ENCODE data around the gene DAZAP2.

DAZAP2 gene

GRCh38 chr12:51238510-51239334 is at the start of gene DAZAP2:
DAZAP2 (plus strand) TSS chr12:51238826; CDS start chr12:51238908, 82 bp downstream.
- in situ Hi-C loops (cut with MboI; ENCODE audit: low sequenced_read_pairs): no loop called here

DNA sequence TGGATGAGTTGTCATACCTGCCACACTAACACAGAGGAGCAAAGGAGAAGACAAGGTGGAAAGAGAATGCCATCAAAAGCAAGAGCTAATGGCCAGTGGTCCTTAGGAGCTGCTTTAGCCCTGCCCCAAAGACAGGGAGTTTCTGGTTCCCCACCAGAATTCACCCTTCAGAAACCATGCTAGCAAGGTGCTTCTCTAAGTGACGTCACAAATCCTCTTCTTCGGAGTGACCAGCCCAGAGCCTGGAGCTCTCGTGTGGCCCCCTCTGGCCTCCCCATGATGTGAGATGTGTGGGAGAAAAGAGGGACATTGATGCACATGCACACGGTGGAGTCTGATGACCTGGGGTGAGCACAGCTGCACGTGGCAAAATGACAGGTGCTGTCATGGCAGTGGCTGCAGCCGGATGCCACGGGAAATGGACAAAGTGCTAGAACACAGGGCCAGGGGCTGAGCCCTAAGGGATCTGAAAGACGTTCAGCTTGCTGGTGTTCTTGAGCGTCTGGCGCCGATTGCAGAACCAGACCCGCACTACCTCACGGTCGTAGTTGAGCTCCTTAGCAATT is 48.8 kb upstream of the DAZAP2 start:
- in situ Hi-C loops (cut with MboI; ENCODE audit: low sequenced_read_pairs): no loop called here

DNA sequence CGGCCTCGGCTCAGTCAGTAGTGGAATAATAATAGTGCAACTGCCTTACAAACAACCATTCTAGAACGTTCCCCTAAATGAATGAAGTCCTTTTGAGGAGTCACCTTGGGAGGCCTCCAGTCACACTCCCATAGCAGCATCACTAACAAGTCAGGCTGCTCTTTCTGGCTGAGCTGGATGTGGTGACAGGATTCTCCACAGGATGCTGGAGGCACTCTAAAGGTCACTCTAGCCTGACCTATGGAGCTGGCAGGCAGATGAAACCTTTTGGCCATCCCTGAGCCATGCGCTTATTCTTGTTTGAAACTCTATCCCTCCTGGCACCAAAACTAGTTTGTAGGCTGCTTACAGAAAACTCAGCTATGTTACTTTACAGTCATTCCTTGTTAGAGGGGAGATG is 47.8 kb upstream of the DAZAP2 start:
- in situ Hi-C loops (cut with MboI; ENCODE audit: low sequenced_read_pairs): no loop called here

GRCh38 chr12:51191516-51192283 is 46.9 kb upstream of the DAZAP2 start:
- in situ Hi-C loops (cut with MboI; ENCODE audit: low sequenced_read_pairs): no loop called here

- in situ Hi-C loops (cut with MboI; ENCODE audit: low sequenced_read_pairs): no loop called here
Observed at GRCh38 chr12:51192284-51192671, 46.3 kb upstream of the DAZAP2 start.

GRCh38 chr12:51195841-51196240 is 42.8 kb upstream of the DAZAP2 start:
- in situ Hi-C loops (cut with MboI; ENCODE audit: low sequenced_read_pairs): no loop called here

GRCh38 chr12:51196547-51196946 is 42.1 kb upstream of the DAZAP2 start:
- in situ Hi-C loops (cut with MboI; ENCODE audit: low sequenced_read_pairs): no loop called here

- in situ Hi-C loops (cut with MboI; ENCODE audit: low sequenced_read_pairs): no loop called here
Observed at GRCh38 chr12:51197736-51198567, 40.7 kb upstream of the DAZAP2 start.

GRCh38 chr12:51198568-51199365 is 39.9 kb upstream of the DAZAP2 start:
- in situ Hi-C loops (cut with MboI; ENCODE audit: low sequenced_read_pairs): no loop called here

GRCh38 chr12:51199366-51199945 is 39.2 kb upstream of the DAZAP2 start:
- in situ Hi-C loops (cut with MboI; ENCODE audit: low sequenced_read_pairs): no loop called here

GRCh38 chr12:51200156-51200555 is 38.5 kb upstream of the DAZAP2 start:
- in situ Hi-C loops (cut with MboI; ENCODE audit: low sequenced_read_pairs): no loop called here

GRCh38 chr12:51200806-51201205 is 37.8 kb upstream of the DAZAP2 start:
- in situ Hi-C loops (cut with MboI; ENCODE audit: low sequenced_read_pairs): no loop called here

DNA sequence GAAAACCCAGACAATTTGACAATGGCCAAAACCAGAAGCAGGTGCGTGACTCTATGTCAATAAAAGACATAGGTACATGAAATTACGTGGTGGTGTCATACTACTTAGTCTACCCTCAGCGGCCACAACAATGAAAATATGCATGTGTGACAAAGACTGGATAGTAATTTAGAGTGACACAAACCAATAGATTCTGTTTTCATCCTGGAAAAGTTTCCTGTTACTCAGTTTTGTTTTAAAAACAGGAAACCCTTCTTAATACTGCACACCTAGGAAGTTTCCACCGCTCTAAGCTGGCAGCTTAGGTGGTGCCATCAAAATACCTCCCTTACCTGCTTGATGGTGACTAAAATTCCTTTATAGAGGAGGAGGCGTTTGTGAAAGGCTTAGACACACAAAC is 35.9 kb upstream of the DAZAP2 start:
- in situ Hi-C loops (cut with MboI; ENCODE audit: low sequenced_read_pairs): no loop called here

DNA sequence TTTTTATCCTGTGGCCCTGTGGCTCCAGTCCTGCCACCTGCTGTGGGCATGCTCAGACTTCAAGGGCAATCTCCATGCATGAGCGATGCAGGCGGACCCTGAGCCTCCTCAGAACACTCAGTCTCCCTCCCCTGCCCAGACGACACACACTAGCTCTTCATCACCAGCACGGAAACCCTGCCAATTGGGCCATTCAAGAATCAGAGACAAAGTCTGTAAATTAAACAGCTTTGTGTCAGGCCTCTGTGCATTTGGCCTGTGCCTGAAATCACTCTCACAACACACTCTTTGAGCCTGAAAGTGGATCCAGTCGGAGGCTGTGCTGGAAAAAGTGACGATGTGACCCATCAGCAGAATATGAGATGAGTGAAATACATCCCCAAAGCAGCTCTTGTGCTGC is 33.3 kb upstream of the DAZAP2 start:
- in situ Hi-C loops (cut with MboI; ENCODE audit: low sequenced_read_pairs): no loop called here

DNA sequence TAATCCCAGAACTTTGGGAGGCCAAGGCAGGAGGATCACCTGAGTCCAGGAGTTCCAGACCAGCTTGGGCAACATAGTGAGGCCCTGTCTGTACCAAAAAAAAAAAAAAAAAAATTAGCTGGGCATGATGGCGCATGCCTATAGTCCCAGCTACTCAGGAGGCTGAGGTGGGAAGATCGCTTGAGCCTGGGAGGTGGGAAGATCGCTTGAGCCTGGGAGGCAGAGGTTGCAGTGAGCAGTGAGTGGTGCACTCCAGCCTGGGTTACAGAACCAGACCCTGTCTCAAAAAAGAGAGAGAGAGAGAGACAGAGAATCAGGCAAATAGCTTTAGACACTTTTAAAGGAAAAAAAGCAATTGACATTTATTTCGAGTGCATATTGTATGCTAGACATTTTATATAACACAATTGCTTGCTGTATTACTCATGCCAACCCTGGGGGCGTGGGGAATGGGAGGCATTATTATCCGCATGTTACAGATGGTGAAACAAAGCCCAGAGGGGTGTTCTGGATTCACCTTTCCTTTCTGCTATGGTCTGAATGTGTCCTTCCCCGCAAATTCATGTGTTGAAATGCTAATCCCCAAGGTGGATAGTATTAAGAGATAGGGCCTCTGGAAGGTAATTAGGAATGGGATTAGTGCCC is 30.5 kb upstream of the DAZAP2 start:
- in situ Hi-C loops (cut with MboI; ENCODE audit: low sequenced_read_pairs): no loop called here

DNA sequence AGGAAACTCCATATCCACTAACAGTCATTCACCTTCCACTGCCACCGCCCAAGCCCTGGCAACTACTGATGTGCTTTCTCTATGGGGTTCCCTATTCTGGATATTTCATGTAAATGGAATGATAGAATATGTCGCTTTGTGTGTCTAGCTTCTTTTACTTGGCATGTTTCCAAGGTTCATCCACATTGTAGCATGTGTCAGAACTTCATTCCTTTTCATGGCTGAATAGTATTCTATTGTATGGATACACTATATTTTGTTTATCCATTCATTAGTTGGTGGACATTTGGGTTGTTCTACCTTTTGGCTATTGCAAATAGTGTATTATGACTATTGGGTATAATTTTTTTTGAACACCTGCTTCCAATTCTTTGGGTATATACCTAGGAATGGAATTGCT is 29.4 kb upstream of the DAZAP2 start:
- in situ Hi-C loops (cut with MboI; ENCODE audit: low sequenced_read_pairs): no loop called here

DNA sequence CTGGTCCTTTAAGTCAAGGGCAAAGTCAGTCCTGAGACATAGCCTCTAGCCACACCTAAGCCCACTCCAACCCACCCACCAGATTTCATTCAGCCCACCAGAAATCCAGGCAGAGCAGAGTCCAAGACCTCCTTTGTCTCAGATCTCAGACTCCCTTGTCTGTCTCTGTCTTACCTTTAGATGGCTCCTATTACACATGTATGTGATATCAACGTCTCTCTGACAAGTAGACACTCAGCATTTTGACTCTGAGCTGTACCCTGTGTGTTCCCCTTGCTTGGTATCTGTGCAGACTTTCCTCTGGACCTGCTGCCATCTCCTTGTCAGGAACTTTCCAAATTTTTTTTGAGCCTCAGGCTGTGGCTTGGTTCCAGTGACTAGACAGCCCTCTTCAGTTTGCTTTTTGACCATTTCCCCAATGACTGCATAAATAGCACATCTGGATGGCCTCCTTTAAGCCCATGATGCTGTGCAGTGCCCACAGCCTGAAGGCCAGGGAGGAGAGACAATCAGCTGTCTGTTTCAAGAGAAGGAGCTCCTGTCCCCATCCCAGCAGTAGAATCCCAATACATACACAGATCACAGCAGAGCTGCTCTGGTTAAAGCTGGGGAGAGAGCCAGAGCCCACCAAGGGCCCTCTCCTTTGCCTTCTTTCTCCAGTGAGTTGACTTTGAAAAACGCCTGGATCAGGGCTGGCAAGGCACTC is 27.8 kb upstream of the DAZAP2 start:
- in situ Hi-C loops (cut with MboI; ENCODE audit: low sequenced_read_pairs): no loop called here

GRCh38 chr12:51214895-51215294 is 23.7 kb upstream of the DAZAP2 start:
- in situ Hi-C loops (cut with MboI; ENCODE audit: low sequenced_read_pairs): no loop called here

GRCh38 chr12:51216642-51217041 is 22.0 kb upstream of the DAZAP2 start:
- in situ Hi-C loops (cut with MboI; ENCODE audit: low sequenced_read_pairs): no loop called here

All from hTERT RPE-1 (cell line).